T-cell (primary cell): ENCODE measurements around the gene CUBN. TPM values are rescaled to one million over a fixed set of nuclear protein-coding genes. Genes with fewer than 3 reads are reported as not detected.

Experiments
- ATAC-seq, 4 experiments: fragments of 200-7000 bp in 3 of 4; fragments of 150-1000 bp in 1 of 4; cut with Tn5 transposase; replicated peaks in 1 of 4; 1 replicate in 3 of 4; 2 replicates in 1 of 4; pipeline ENCODE4 v1.10.0; 2021; ENCODE audit warnings: moderate library complexity in 3 of 4, mild to moderate bottlenecking in 2 of 4, moderate number of reproducible peaks in 1 of 4
- CTCF ChIA-PET, 2 donors: fragments of 300-600 bp; sonication (Branson Sonifier 250); formaldehyde crosslinking; loops; one replicate each; lab custom pipeline; 2022; ENCODE audit warnings: antibody characterized with exemption in 2 of 2; lab: Charles Lee
- POLR2A ChIA-PET, 2 donors: fragments of 300-600 bp; sonication (Branson Sonifier 250); formaldehyde crosslinking; loops; one replicate each; lab custom pipeline; 2022; ENCODE audit warnings: antibody characterized with exemption in 2 of 2; lab: Charles Lee
- DNase-seq, 35 experiments: peaks; one replicate each; pipeline versions ENCODE4 v3.0.0 to v3.0.0-alpha.2; 2013 to 2023
- H3K27ac ChIP-seq: one replicate; pipeline ENCODE4 v1.5.1; 2013; ENCODE audit warnings: low read length
- H3K27me3 ChIP-seq, 2 experiments: replicated peaks in 1 of 2; 1 replicate in 1 of 2; 2 replicates in 1 of 2; pipeline versions ENCODE4 v1.6.1 to v1.7.0; 2013; ENCODE audit warnings: low read length in 1 of 2, mixed read lengths in 1 of 2; ENCODE audit not compliant: control insufficient read depth in 2 of 2, insufficient read depth in 2 of 2; ENCODE audit errors: extremely low read depth in 1 of 2
- H3K36me3 ChIP-seq, 2 donors: 1 replicate in 1 of 2; 2 replicates in 1 of 2; pipeline versions ENCODE4 v1.6.1 to v1.7.0; 2013; ENCODE audit warnings: low read length in 1 of 2; ENCODE audit not compliant: control insufficient read depth in 2 of 2, insufficient read depth in 1 of 2; ENCODE audit errors: extremely low read depth in 1 of 2
- H3K4me1 ChIP-seq, 2 experiments: 1 replicate in 1 of 2; 2 replicates in 1 of 2; pipeline versions ENCODE4 v1.6.1 to v1.7.0; 2013; ENCODE audit warnings: low read length in 2 of 2, mixed read lengths in 1 of 2; ENCODE audit not compliant: insufficient read depth in 2 of 2, control insufficient read depth in 1 of 2; ENCODE audit errors: extremely low read depth in 1 of 2
- H3K4me3 ChIP-seq, 2 donors: 1 replicate in 1 of 2; 2 replicates in 1 of 2; pipeline versions ENCODE4 v1.5.1 to v1.7.0; 2013; ENCODE audit warnings: mild to moderate bottlenecking in 2 of 2, low read length in 1 of 2, moderate library complexity in 1 of 2; ENCODE audit not compliant: control insufficient read depth in 1 of 2; ENCODE audit errors: extremely low read depth in 1 of 2
- H3K9me3 ChIP-seq: 2 replicates; pipeline ENCODE4 v1.7.0; 2013
- H3K27ac Mint-ChIP-seq, 2 donors: one replicate each; pipeline ENCODE4 v1.8.0; 2020 to 2021; ENCODE audit warnings: mild to moderate bottlenecking in 2 of 2, mixed read lengths in 2 of 2
- H3K27me3 Mint-ChIP-seq, 2 donors: one replicate each; pipeline ENCODE4 v1.8.0; 2021 to 2022; ENCODE audit warnings: mixed read lengths in 2 of 2
- H3K36me3 Mint-ChIP-seq: one replicate; pipeline ENCODE4 v1.8.0; 2021; ENCODE audit warnings: mixed read lengths
- H3K4me1 Mint-ChIP-seq, 3 donors: one replicate each; pipeline ENCODE4 v1.8.0; 2020 to 2022; ENCODE audit warnings: mixed read lengths in 3 of 3, mild to moderate bottlenecking in 1 of 3
- H3K4me3 Mint-ChIP-seq, 3 donors: one replicate each; pipeline ENCODE4 v1.8.0; 2020 to 2022; ENCODE audit warnings: mild to moderate bottlenecking in 3 of 3, mixed read lengths in 3 of 3, moderate library complexity in 3 of 3
- H3K9me3 Mint-ChIP-seq, 3 donors: one replicate each; pipeline ENCODE4 v1.8.0; 2020 to 2022; ENCODE audit warnings: mixed read lengths in 3 of 3
- WGBS: methylation state at CpG from one replicate; pipeline ENCODE4 v1.1.5; 2013; ENCODE audit warnings: missing lambda C conversion rate; ENCODE audit not compliant: insufficient coverage; 5-methylcytosine and 5-hydroxymethylcytosine counted together
- total RNA-seq, 35 experiments: library from RNA in 6 of 35; stranded (reverse) in 6 of 35; fragments of 120-200 nt in 1 of 35; gene quantifications; one replicate each; pipeline versions ENCODE4 v1.2.1 to v1.2.4 and lab custom pipeline; 2013 to 2026

Gene CUBN
- total RNA-seq, 5 donors from 2014 or later (not counting 1 experiment from before 2014, with no cell fraction given) = 6.3 to 11.4 (median 8.6) TPM

DNA sequence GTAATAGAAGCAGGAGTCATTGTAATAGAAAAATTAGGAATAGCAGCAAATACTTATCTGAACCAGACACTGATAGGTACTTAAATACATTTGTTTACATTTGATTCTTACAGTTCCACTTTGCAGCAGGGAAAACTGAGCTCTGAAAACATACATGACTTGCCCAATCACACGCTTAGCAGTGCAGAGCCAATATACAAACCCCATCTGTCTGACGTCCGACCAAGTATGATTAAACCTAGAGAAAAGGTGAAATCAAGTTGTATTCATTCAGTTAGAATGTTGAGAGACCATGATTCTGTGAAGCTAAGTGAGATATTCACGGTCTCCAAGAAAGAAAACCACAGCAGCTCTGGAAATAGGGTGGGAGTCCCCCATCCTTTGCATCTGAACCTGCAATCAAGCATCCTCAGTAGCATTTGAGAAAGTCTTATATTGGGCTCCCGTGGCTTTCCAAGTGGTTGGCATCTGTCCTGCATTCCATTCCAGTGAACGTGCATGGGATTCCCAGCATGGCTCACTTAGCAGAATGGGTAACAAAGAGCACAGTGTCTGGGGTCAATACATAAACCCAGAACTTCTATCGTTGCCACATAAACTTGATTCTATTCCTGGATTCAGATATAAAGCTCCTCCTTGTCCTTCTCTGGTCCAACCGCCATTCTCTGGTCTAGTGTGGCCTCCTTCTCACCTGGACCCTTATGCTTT is 163.7 kb downstream of the CUBN start:
- Mint-ChIP-seq H3K27ac (no peak overlapping the region), H3K4me1 (peaks cover 13 to 23% (median 19%) of the 10 kb centered on the region in 3 donors), H3K36me3 (peaks cover 20% of the 10 kb centered on the region), H3K4me3 (no peak overlapping the region), H3K9me3 (no peaks in the 10 kb centered on the region), H3K27me3 (no peaks in the 10 kb centered on the region)
- Histone ChIP-seq H3K27me3 (no peaks in the 10 kb centered on the region), H3K36me3 (no peaks in the 10 kb centered on the region), H3K9me3 (no peaks in the 10 kb centered on the region), H3K4me1 (peaks cover 0 to 2% of the 10 kb centered on the region in 2 experiments), H3K27ac (no peak overlapping the region), H3K4me3 (no peak overlapping the region)
- no peak for ATAC-seq
- DNase-seq = no peak
- ChIA-PET POLR2A (no interaction called here), CTCF (no interaction called here)
- 97% methylated on average over 4 of the region's 8 CpGs for WGBS

DNA sequence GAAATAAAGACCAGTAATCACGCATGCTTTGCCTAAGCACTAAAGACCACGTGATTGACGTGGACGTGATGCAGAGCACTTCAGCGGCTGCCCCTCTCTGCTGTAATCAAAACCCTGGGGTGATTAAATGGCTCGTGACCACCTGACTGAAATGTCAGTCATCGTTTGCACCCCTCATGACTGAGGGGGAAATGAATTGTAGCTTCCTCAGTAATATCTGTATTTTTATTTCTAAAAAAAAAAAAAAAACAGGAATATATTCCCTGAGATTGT is 164.3 kb downstream of the CUBN start:
- H3K36me3 ChIP-seq = no peaks in the 10 kb centered on the region
- no peak overlapping the region for H3K4me3 ChIP-seq
- DNase-seq (no peak), ATAC-seq (no peak)
- H3K27ac ChIP-seq = no peak overlapping the region
- Mint-ChIP-seq H3K4me3 (no peak overlapping the region), H3K9me3 (no peaks in the 10 kb centered on the region), H3K4me1 (peaks cover 13 to 23% (median 19%) of the 10 kb centered on the region in 3 donors), H3K27me3 (no peaks in the 10 kb centered on the region), H3K27ac (no peak overlapping the region), H3K36me3 (peaks cover 24% of the 10 kb centered on the region)
- ChIA-PET POLR2A (no interaction called here), CTCF (interaction anchor here in 1 of 2 donors (0.6 kb wide), 1 partner anchor 528 kb away, joined by 3 read pairs; no protein-coding TSS in a partner anchor)
- H3K9me3 ChIP-seq = no peaks in the 10 kb centered on the region
- H3K4me1 ChIP-seq = peaks cover 0 to 2% of the 10 kb centered on the region in 2 experiments
- 74% methylated on average over 3 of the region's 7 CpGs for WGBS
- no peaks in the 10 kb centered on the region for H3K27me3 ChIP-seq

DNA sequence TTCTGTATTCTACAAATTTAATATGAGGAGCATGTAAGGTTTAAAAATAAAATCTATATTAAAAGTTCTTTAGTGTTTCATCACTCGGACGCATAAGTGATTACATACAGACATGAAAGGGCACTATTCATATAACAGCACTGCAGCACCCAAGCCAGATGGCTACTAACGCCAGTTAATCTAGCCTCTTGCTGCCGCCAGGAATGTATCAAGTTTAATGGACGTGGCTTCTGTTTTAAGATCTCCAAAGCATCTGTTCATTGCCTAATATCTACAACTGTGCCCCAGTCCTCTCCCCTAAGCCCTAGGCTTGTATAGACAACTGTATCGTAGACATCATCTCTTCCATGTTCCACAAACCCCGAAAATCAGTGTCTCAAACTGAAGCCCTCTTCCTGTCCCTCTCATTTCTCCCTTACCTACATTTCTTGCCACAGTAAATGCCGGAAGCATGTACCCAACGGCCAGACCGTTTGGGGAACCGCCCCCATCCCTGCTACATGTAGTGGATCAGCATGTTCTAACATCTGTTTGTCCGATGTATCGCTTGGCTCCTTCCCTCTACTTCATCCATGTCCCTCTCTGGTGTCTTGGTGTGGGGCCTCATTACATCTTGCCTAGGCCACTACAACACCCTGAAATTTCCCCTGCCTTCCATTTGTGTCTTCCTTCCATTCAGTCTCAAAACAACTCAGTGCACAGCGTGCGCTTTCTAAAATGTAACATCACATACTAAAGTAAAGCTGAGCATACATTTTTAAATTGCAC is 164.9 kb downstream of the CUBN start:
- Mint-ChIP-seq H3K36me3 (peaks cover 24% of the 10 kb centered on the region), H3K4me1 (peaks cover 13 to 23% (median 19%) of the 10 kb centered on the region in 3 donors), H3K4me3 (no peak overlapping the region), H3K27me3 (no peaks in the 10 kb centered on the region), H3K27ac (no peak overlapping the region), H3K9me3 (no peaks in the 10 kb centered on the region)
- no peak for ATAC-seq
- CTCF ChIA-PET = interaction anchor here in 1 of 2 donors (0.6 kb wide), 1 partner anchor 527 kb away, joined by 3 read pairs; no protein-coding TSS in a partner anchor
- H3K27ac ChIP-seq = no peak overlapping the region
- no peak for DNase-seq
- H3K4me3 ChIP-seq = no peak overlapping the region
- no peaks in the 10 kb centered on the region for H3K36me3 ChIP-seq
- POLR2A ChIA-PET = no interaction called here
- peaks cover 0 to 2% of the 10 kb centered on the region in 2 experiments for H3K4me1 ChIP-seq
- no peaks in the 10 kb centered on the region for H3K9me3 ChIP-seq
- 94% methylated on average over 9 of the region's 15 CpGs for WGBS
- H3K27me3 ChIP-seq = no peaks in the 10 kb centered on the region

DNA sequence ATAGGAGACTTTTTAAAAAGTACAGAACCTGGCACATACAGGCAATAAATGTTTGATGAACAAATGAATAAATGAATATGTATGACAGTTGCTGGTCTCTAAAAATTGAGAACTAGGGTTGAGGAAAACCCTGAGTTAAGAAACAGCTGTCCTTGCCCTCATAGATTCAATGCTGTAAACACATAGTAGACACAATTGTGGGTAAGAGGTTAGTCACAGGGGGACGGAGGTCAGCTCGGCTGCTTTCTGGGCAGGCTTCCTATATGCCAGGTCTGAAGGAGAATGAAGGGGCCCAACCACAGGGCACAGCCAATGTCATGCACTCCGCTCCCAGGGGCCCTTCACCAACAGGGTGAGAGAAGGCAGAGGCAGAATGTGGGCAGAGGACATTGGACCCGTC is 169.1 kb downstream of the CUBN start:
- H3K4me1 Mint-ChIP-seq = peaks cover 0 to 3% (median 0%) of the 10 kb centered on the region in 3 donors
- no peaks in the 10 kb centered on the region for H3K27me3 ChIP-seq
- no peak overlapping the region for H3K27ac ChIP-seq
- no peaks in the 10 kb centered on the region for H3K9me3 Mint-ChIP-seq
- no peaks in the 10 kb centered on the region for H3K36me3 ChIP-seq
- H3K27me3 Mint-ChIP-seq = no peaks in the 10 kb centered on the region
- ChIA-PET POLR2A (interaction anchor here in 1 of 2 donors (0.5 kb wide), 1 partner anchor 304 kb away, joined by 7 read pairs; no protein-coding TSS in a partner anchor), CTCF (no interaction called here)
- ATAC-seq (no peak), DNase-seq (no peak)
- H3K9me3 ChIP-seq = no peaks in the 10 kb centered on the region
- H3K4me3 Mint-ChIP-seq = no peak overlapping the region
- 100% methylated on average over 3 of the region's 4 CpGs for whole genome bisulfite sequencing
- no peaks in the 10 kb centered on the region for H3K4me1 ChIP-seq
- H3K4me3 ChIP-seq = no peak overlapping the region
- H3K27ac Mint-ChIP-seq = no peak overlapping the region
- H3K36me3 Mint-ChIP-seq = peaks cover 24% of the 10 kb centered on the region

DNA sequence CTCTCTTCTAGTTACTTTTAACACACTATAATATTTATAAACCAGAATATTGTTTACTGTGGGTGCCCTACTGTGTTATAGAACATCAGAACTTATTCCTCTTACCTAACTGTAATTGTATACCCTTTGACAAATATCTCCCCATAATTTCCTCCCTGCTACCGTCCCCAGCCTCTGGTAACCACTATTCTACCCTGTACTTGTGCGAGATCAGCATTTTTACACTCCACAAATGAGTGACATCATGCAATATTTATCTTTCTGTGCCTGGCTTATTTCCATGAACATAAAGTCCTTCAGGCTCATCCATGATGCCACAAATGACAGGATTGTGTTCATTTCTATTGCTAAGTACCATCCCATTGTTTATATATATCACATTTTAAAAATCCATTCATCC is 172.6 kb downstream of the CUBN start:
- no peak overlapping the region for H3K4me3 Mint-ChIP-seq
- ChIA-PET CTCF (no interaction called here), POLR2A (interaction anchor here in 1 of 2 donors (0.7 kb wide), 1 partner anchor 812 kb away, joined by 3 read pairs; no protein-coding TSS in a partner anchor)
- Histone ChIP-seq H3K4me1 (peaks cover 0 to 2% of the 10 kb centered on the region in 2 experiments), H3K4me3 (no peak overlapping the region), H3K27me3 (no peaks in the 10 kb centered on the region), H3K36me3 (no peaks in the 10 kb centered on the region), H3K27ac (no peak overlapping the region), H3K9me3 (no peaks in the 10 kb centered on the region)
- H3K9me3 Mint-ChIP-seq = no peaks in the 10 kb centered on the region
- peaks cover 8 to 9% (median 9%) of the 10 kb centered on the region in 3 donors for H3K4me1 Mint-ChIP-seq
- 81% methylated on average over 2 of the region's 2 CpGs for WGBS
- peaks cover 28% of the 10 kb centered on the region for H3K36me3 Mint-ChIP-seq
- no peak overlapping the region for H3K27ac Mint-ChIP-seq
- ATAC-seq (no peak), DNase-seq (no peak)
- H3K27me3 Mint-ChIP-seq = no peaks in the 10 kb centered on the region

DNA sequence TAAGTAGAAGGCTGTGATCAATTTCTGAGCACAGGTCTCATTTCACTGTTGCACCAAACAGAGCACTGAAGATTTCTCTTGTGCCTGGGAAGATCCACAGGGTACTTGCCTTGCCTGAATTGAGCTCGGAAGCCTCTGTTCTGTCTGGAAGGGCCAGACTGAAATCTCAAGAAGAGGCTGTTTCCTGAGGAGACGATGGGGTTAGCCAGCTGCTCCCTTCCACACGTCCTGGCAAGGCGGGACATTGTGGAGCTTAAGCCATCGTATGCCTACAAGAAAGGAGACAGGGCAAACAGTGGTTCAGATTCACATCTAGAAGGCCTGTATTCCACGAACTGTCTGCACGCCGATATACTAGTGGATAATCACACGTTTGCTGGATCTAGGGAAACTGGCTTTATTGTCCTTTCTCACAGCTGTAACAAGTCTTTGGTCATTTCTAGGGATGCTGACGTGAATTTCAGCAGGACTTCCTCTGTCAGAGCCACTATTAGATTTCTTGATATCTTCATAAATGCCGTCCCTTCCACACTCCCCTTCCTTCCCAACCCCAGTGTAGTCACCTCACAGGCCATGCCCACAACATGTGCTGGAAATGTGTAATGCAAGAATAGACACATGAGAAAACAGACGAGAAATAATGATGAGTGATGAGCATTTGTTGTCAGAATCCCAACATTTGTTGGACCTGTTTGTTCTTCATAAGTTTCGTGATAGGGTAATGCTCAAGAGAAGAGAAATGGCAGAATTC is 175.2 kb downstream of the CUBN start:
- no peak overlapping the region for H3K4me3 ChIP-seq
- ChIA-PET CTCF (interaction anchor here in 1 of 2 donors (0.6 kb wide), 1 partner anchor 24 kb away, joined by 3 read pairs; no protein-coding TSS in a partner anchor), POLR2A (no interaction called here)
- H3K9me3 Mint-ChIP-seq = no peaks in the 10 kb centered on the region
- no peak overlapping the region for H3K27ac Mint-ChIP-seq
- no peak overlapping the region for H3K4me3 Mint-ChIP-seq
- DNase-seq (no peak), ATAC-seq (no peak)
- H3K36me3 Mint-ChIP-seq = peaks cover 22% of the 10 kb centered on the region
- H3K9me3 ChIP-seq = no peaks in the 10 kb centered on the region
- H3K4me1 Mint-ChIP-seq = peaks cover 12 to 24% (median 12%) of the 10 kb centered on the region in 3 donors
- H3K27me3 Mint-ChIP-seq = no peaks in the 10 kb centered on the region
- no peaks in the 10 kb centered on the region for H3K27me3 ChIP-seq
- no peaks in the 10 kb centered on the region for H3K36me3 ChIP-seq
- peaks cover 0 to 5% of the 10 kb centered on the region in 2 experiments for H3K4me1 ChIP-seq
- 97% methylated on average over 10 of the region's 13 CpGs for WGBS
- H3K27ac ChIP-seq = no peak overlapping the region
